ENCODE results near the gene C12orf56. TPM values are rescaled to one million over a fixed set of nuclear protein-coding genes. Genes with fewer than 3 reads are reported as not detected.
A peak's percentile ranks its signal among the peaks of the same experiment; 100 is the strongest.

The C12orf56 gene
- total RNA-seq, 2 experiments from 2014 or later: not detected

DNA sequence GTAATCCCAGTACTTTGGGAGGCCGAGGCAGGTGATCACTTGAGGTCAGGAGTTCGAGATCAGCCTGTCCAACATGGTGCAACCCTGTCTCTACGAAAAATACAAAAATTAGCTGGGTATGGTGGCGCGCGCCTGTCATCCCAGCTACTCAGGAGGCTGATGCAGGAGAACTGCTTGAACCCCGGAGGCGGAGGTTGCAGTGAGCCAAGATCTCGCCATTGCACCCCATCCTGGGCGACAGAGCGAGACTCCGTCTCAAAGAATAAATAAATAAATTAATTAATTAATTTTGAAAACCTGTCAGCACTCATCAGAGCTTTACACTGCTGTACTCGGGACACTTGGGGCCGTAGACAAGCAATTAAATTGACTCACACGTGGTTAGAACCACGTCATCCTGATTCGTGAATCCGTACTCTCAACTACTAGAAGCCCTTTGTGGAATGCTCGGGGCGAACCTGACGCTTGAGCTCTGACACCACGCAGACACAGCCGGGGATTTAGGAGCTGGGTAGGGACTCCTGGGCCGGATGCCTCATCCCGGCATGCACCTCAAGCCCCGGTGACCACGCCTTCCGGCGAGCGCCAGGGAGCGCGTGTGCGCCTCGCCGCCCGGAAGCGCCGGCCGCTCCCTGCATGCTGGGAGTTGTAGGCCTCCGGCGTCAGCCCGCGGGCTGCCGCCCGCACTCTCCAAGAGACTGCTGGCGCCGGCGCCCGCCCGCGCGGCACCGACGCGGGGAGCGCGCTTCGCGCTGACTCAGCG lies 13.3 kb upstream of the C12orf56 start, which contains the start of gene XPOT:
TSS of gene XPOT (plus strand) at position 686 of the 763 bp plus-strand sequence. CDS start 5,644 bp downstream, outside the sequence.
- ChIA-PET POLR2A (interaction anchor here (0.8 to 1.4 kb wide), 7 partner anchors 14 to 560 kb away, joined by 3 to 7 read pairs (median 4); partner anchors contain the start of gene SRGAP1), CTCF (interaction anchor here (1.0 kb wide), 1 partner anchor 560 kb away, joined by 3 read pairs; the partner anchor contains the start of gene SRGAP1)
- TF ChIP-seq, protein P1, sequence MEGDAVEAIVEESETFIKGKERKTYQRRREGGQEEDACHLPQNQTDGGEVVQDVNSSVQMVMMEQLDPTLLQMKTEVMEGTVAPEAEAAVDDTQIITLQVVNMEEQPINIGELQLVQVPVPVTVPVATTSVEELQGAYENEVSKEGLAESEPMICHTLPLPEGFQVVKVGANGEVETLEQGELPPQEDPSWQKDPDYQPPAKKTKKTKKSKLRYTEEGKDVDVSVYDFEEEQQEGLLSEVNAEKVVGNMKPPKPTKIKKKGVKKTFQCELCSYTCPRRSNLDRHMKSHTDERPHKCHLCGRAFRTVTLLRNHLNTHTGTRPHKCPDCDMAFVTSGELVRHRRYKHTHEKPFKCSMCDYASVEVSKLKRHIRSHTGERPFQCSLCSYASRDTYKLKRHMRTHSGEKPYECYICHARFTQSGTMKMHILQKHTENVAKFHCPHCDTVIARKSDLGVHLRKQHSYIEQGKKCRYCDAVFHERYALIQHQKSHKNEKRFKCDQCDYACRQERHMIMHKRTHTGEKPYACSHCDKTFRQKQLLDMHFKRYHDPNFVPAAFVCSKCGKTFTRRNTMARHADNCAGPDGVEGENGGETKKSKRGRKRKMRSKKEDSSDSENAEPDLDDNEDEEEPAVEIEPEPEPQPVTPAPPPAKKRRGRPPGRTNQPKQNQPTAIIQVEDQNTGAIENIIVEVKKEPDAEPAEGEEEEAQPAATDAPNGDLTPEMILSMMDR (IDR thresholded peaks at IDR 0.05): no peak
- ATAC-seq (peak; percentile 90), DNase-seq (peak; percentile 94)
- Mint-ChIP-seq H3K9me3 (no peaks in the 10 kb centered on the region), H3K27me3 (no peaks in the 10 kb centered on the region), H3K4me1 (ENCODE audit: low read depth) (peaks cover 33% of the 10 kb centered on the region), H3K27ac (peak within 1 kb of the TSS; percentile 98), H3K4me3 (peak within 1 kb of the TSS; percentile 97), H3K36me3 (ENCODE audit: low read depth) (peaks cover 27% of the 10 kb centered on the region)
- intact Hi-C loops (cut with micrococcal nuclease): no loop called here

DNA sequence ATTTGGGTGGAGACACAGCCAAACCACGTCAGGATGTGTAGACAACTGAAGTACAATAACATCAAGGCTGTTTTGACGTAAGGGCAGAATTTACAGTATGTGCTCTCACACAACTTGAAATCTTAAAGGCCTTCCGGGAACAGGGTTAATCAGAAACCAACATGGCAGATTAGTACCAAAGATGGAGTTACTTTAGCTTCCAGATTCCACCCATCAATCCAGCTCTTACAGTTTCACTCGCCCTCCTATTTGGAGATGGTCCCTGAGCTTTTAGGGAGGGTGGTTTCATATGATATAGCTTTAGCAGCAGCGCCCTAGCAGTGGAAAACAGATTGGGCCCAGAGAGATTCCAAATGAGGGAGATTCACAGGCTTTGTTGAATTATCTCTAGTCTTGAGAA lies 11.6 kb upstream of the C12orf56 start:
- intact Hi-C loops (cut with micrococcal nuclease): no loop called here
- peaks cover 18% of the 10 kb centered on the region for H3K36me3 Mint-ChIP-seq (ENCODE audit: low read depth)
- CTCF ChIA-PET: no interaction called here
- DNase-seq (no peak), ATAC-seq (no peak)
- TF ChIP-seq, protein P1 (IDR thresholded peaks at IDR 0.05): no peak
- no peak overlapping the region for H3K27ac Mint-ChIP-seq
- H3K27me3 Mint-ChIP-seq: no peaks in the 10 kb centered on the region
- peaks cover 21% of the 10 kb centered on the region for H3K4me1 Mint-ChIP-seq (ENCODE audit: low read depth)
- POLR2A ChIA-PET: no interaction called here
- H3K4me3 Mint-ChIP-seq: no peak overlapping the region
- no peaks in the 10 kb centered on the region for H3K9me3 Mint-ChIP-seq

DNA sequence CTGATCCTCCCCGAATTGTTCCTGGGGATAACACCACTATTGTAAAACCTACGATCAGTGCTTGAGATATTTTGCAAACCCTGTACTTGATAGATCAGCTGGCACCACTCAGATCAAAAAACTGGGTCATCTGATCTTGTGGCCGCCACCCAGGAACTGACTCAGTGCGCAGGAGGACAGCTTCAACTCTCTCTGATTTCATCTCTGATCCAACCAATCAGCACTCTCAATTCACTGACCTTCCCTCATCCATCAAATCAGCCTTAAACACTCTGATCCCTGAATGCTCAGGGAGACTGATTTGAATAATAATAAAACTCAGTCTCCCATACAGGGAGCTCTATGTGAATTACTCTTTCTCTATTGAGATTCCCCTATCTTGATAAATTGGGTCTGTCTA lies 9.5 kb upstream of the C12orf56 start:
- ATAC-seq (no peak), DNase-seq (peak; percentile 35)
- ChIA-PET CTCF (no interaction called here), POLR2A (no interaction called here)
- no peaks in the 10 kb centered on the region for H3K9me3 Mint-ChIP-seq
- H3K4me1 Mint-ChIP-seq (ENCODE audit: low read depth): peaks cover 10% of the 10 kb centered on the region
- no peak overlapping the region for H3K4me3 Mint-ChIP-seq
- peak overlapping the region; percentile 8 for H3K27ac Mint-ChIP-seq
- H3K36me3 Mint-ChIP-seq (ENCODE audit: low read depth): peaks cover 4% of the 10 kb centered on the region
- intact Hi-C loops (cut with micrococcal nuclease): no loop called here
- no peaks in the 10 kb centered on the region for H3K27me3 Mint-ChIP-seq
- TF ChIP-seq, protein P1 (IDR thresholded peaks at IDR 0.05): no peak

GRCh38 chr12:64395739-64396138 lies 5.2 kb upstream of the C12orf56 start:
- CTCF ChIA-PET: no interaction called here
- no peak for ATAC-seq
- Mint-ChIP-seq H3K27ac (no peak overlapping the region), H3K4me3 (no peak overlapping the region), H3K9me3 (no peaks in the 10 kb centered on the region), H3K4me1 (ENCODE audit: low read depth) (peaks cover 7% of the 10 kb centered on the region), H3K36me3 (ENCODE audit: low read depth) (no peaks in the 10 kb centered on the region), H3K27me3 (peaks cover 9% of the 10 kb centered on the region)
- intact Hi-C loops (cut with micrococcal nuclease): loop anchor here (10.0 kb wide), 1 partner anchor 121 kb away; no protein-coding TSS in a partner anchor
- POLR2A ChIA-PET: no interaction called here
- TF ChIP-seq, protein P1 (IDR thresholded peaks at IDR 0.05): no peak
- DNase-seq: no peak

DNA sequence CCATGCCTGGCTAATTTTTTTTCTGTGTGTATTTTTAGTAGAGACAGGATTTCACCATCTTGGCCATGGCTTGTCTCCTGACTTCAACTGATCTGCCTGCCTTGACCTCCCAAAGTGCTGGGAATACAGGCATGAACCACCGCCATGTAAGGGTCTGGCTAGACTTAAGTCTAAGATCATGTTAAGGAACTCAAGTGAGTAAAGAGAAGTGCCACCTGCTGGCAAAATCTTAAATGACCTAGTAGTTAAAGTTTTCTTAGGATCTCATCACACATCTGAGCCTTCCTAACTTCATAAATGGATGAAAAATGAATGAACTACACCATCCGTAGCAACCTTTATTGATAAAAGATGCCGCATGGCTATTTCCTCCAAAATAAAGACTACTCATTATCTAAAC lies 1.7 kb upstream of the C12orf56 start:
- intact Hi-C loops (cut with micrococcal nuclease): loop anchor here (10.0 kb wide), 1 partner anchor 117 kb away; no protein-coding TSS in a partner anchor
- no peak overlapping the region for H3K4me3 Mint-ChIP-seq
- peaks cover 11% of the 10 kb centered on the region for H3K27me3 Mint-ChIP-seq
- H3K4me1 Mint-ChIP-seq (ENCODE audit: low read depth): peaks cover 5% of the 10 kb centered on the region
- peak; percentile 40 for ATAC-seq
- TF ChIP-seq, protein P1 (IDR thresholded peaks at IDR 0.05): peak; percentile 35
- no peaks in the 10 kb centered on the region for H3K9me3 Mint-ChIP-seq
- DNase-seq: peak; percentile 39
- no peaks in the 10 kb centered on the region for H3K36me3 Mint-ChIP-seq (ENCODE audit: low read depth)
- H3K27ac Mint-ChIP-seq: no peak overlapping the region
- ChIA-PET CTCF (interaction anchor here (1.9 kb wide), 1 partner anchor 16 kb away, joined by 4 read pairs; no protein-coding TSS in a partner anchor), POLR2A (no interaction called here)

Measured in activated CD8-positive, alpha-beta T cell treated with anti-CD3 and anti-CD28 coated beads for 36 hours (primary cell).